NT2/D1 (cell line): ENCODE data around the gene SLC29A2.
"Not testable (repeated sequence)": the region's sequence is repeated elsewhere in the genome, so short reads cannot be mapped to it uniquely, and the experiment has no call there.

Source experiments
- DNase-seq: peaks from one replicate; pipeline ENCODE4 v3.0.0-alpha.2; 2011; ENCODE audit warnings: low read depth, low spot score
- H3K27me3 ChIP-seq: 2 replicates; pipeline ENCODE4 v1.6.0; 2011; ENCODE audit warnings: mild to moderate bottlenecking; ENCODE audit not compliant: insufficient read length, insufficient read depth
- H3K36me3 ChIP-seq: 2 replicates; pipeline ENCODE4 v1.6.1; 2011; ENCODE audit warnings: mild to moderate bottlenecking, low read length, mixed read lengths; ENCODE audit not compliant: insufficient read depth, insufficient read length
- H3K4me1 ChIP-seq: 2 replicates; pipeline ENCODE4 v1.5.1; 2011; ENCODE audit not compliant: insufficient read depth, insufficient read length
- H3K4me3 ChIP-seq: 2 replicates; pipeline ENCODE4 v1.5.1; 2011; ENCODE audit warnings: low read depth; ENCODE audit not compliant: insufficient read length
- H3K9ac ChIP-seq: 2 replicates; pipeline ENCODE4 v1.6.0; 2011; ENCODE audit warnings: low read depth; ENCODE audit not compliant: insufficient read length
- H3K9me3 ChIP-seq: 2 replicates; pipeline ENCODE4 v1.5.1; 2011; ENCODE audit warnings: mild to moderate bottlenecking, low read length; ENCODE audit not compliant: insufficient read depth
- SUZ12 ChIP-seq: IDR thresholded peaks from 2 replicates; pipeline ENCODE4 v1.6.1; 2011; ENCODE audit not compliant: insufficient read length, insufficient read depth; ENCODE audit errors: extremely low read depth
- YY1 ChIP-seq: IDR thresholded peaks from 2 replicates; pipeline ENCODE4 v1.6.1; 2011; ENCODE audit not compliant: insufficient read length, insufficient read depth
- ZNF274 ChIP-seq: IDR thresholded peaks from 2 replicates; pipeline ENCODE4 v1.6.1; 2011; ENCODE audit warnings: mild to moderate bottlenecking, low read depth, low read length

Gene SLC29A2

DNA sequence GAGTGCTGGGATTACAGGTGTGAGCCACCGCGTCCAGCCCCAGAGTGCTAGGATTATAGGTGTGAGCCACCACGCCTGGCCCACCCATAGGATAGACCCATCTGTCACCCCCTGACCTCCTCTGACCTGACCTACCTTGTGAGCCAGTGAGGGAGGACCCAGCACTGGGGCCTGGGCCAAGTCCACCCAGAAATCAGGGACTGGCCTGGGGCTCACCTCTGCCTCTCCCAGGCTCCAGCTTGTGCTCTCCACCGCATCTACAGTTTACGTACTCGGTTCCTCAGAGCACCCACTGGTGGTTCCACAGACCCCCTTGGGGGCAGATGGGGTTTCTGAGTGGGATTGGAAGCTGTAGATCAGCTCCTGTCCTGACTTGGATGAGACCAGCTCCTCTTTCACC is 6.4 kb downstream of the SLC29A2 start:
- no peak for DNase-seq
- TF ChIP-seq YY1: no peak
- no peak for TF ChIP-seq SUZ12
- TF ChIP-seq ZNF274: no peak
- H3K9me3 ChIP-seq: no peaks in the 10 kb centered on the region
- no peak overlapping the region for H3K9ac ChIP-seq
- H3K36me3 ChIP-seq: peaks cover 80% of the 10 kb centered on the region
- no peak overlapping the region for H3K4me3 ChIP-seq
- no peaks in the 10 kb centered on the region for H3K27me3 ChIP-seq
- peaks cover 25% of the 10 kb centered on the region for H3K4me1 ChIP-seq

GRCh38 chr11:66363805-66364535 is 7.6 kb downstream of the SLC29A2 start:
- no peak overlapping the region for H3K9ac ChIP-seq
- TF ChIP-seq YY1: no peak
- no peak for TF ChIP-seq ZNF274
- TF ChIP-seq SUZ12: no peak
- DNase-seq: peak; percentile 71
- no peaks in the 10 kb centered on the region for H3K9me3 ChIP-seq
- H3K4me1 ChIP-seq: peaks cover 19% of the 10 kb centered on the region
- no peaks in the 10 kb centered on the region for H3K27me3 ChIP-seq
- peaks cover 71% of the 10 kb centered on the region for H3K36me3 ChIP-seq
- no peak overlapping the region for H3K4me3 ChIP-seq

- Histone ChIP-seq H3K9me3 (no peaks in the 10 kb centered on the region), H3K27me3 (no peaks in the 10 kb centered on the region), H3K4me3 (no peak overlapping the region), H3K4me1 (peaks cover 13% of the 10 kb centered on the region), H3K9ac (no peak overlapping the region), H3K36me3 (peaks cover 64% of the 10 kb centered on the region)
- TF ChIP-seq YY1 (no peak), ZNF274 (no peak), SUZ12 (no peak)
- no peak for DNase-seq
Observed at GRCh38 chr11:66363187-66363601, 8.4 kb downstream of the SLC29A2 start.

- H3K9ac ChIP-seq: no peak overlapping the region
- DNase-seq: no peak
- H3K9me3 ChIP-seq: no peaks in the 10 kb centered on the region
- H3K27me3 ChIP-seq: no peaks in the 10 kb centered on the region
- peaks cover 58% of the 10 kb centered on the region for H3K36me3 ChIP-seq
- peaks cover 10% of the 10 kb centered on the region for H3K4me1 ChIP-seq
- no peak overlapping the region for H3K4me3 ChIP-seq
- TF ChIP-seq YY1 (no peak), ZNF274 (no peak), SUZ12 (no peak)
Observed at GRCh38 chr11:66362481-66363147, 8.9 kb downstream of the SLC29A2 start.

- Histone ChIP-seq H3K4me1 (peaks cover 9% of the 10 kb centered on the region), H3K4me3 (no peak overlapping the region), H3K27me3 (no peaks in the 10 kb centered on the region), H3K9me3 (no peaks in the 10 kb centered on the region), H3K9ac (no peak overlapping the region), H3K36me3 (peaks cover 48% of the 10 kb centered on the region)
- no peak for TF ChIP-seq ZNF274
- TF ChIP-seq YY1: no peak
- TF ChIP-seq SUZ12: no peak
- DNase-seq: no peak
Observed at GRCh38 chr11:66361502-66361941, 10.0 kb downstream of the SLC29A2 start.

GRCh38 chr11:66360406-66361073 is 11.0 kb downstream of the SLC29A2 start:
- DNase-seq: no peak
- peaks cover 39% of the 10 kb centered on the region for H3K36me3 ChIP-seq
- no peak overlapping the region for H3K9ac ChIP-seq
- no peaks in the 10 kb centered on the region for H3K9me3 ChIP-seq
- H3K4me3 ChIP-seq: no peak overlapping the region
- H3K4me1 ChIP-seq: peaks cover 9% of the 10 kb centered on the region
- TF ChIP-seq SUZ12 (no peak), YY1 (no peak), ZNF274 (no peak)
- no peaks in the 10 kb centered on the region for H3K27me3 ChIP-seq

GRCh38 chr11:66359662-66360087 is 11.9 kb downstream of the SLC29A2 start:
- peaks cover 9% of the 10 kb centered on the region for H3K4me1 ChIP-seq
- H3K27me3 ChIP-seq: no peaks in the 10 kb centered on the region
- H3K9ac ChIP-seq: no peak overlapping the region
- H3K36me3 ChIP-seq: peaks cover 31% of the 10 kb centered on the region
- DNase-seq: no peak
- H3K4me3 ChIP-seq: no peak overlapping the region
- TF ChIP-seq ZNF274: no peak
- no peak for TF ChIP-seq SUZ12
- no peak for TF ChIP-seq YY1
- H3K9me3 ChIP-seq: no peaks in the 10 kb centered on the region

DNA sequence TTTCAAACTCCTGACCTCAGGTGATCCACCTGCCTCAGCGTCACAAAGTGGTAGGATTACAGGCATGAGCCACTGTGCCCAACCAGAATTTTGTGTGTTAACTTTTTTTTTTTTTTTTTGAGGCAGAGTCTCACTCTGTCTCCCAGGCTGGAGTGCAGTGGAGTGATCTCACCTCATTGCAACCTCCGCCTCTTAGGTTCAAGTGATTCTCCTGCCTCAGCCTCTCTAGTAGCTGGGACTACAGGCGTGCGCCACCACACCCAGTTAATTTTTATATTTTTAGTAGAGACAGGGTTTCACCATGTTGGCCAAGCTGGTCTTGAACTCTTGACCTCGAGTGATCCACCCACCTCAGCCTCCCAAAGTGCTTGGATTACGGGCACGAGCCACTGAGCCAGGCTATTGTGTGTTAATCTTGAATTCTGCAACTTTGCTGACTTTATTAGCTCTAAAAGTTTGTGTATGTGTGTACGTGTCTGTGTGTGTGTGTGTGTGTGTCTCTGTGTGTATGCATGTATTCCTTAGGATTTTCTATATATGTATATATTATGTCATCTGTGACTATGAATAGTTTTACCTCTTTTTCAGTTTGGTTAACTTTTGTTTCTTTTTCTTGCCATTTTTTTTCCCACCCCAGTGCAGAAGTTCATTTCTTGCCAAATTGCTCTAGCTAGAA is 20.9 kb downstream of the SLC29A2 start:
- not testable (repeated sequence) for H3K9ac ChIP-seq, DNase-seq, H3K4me3 ChIP-seq, H3K9me3 ChIP-seq
- Histone ChIP-seq H3K36me3 (peaks cover 14% of the 10 kb centered on the region), H3K27me3 (peaks cover 15% of the 10 kb centered on the region), H3K4me1 (peaks cover 14% of the 10 kb centered on the region)
